Osteoblast (primary cell): Measurements from ENCODE around the gene PACSIN1. TPM values are rescaled to one million over a fixed set of nuclear protein-coding genes. Genes with fewer than 3 reads are reported as not detected.

Source experiments
- DNase-seq: peaks from one replicate; pipeline ENCODE4 v3.0.0; 2011; ENCODE audit warnings: low spot score, mixed read lengths; ENCODE audit not compliant: insufficient read length; ENCODE audit errors: missing footprints
- H2AFZ ChIP-seq: 2 replicates; pipeline ENCODE4 v1.6.0; 2011; ENCODE audit warnings: mild to moderate bottlenecking, low read length
- H3K27ac ChIP-seq: 2 replicates; pipeline ENCODE4 v1.5.1; 2011; ENCODE audit warnings: mild to moderate bottlenecking, low read depth, low read length, moderate library complexity
- H3K27me3 ChIP-seq: 2 replicates; pipeline ENCODE4 v1.6.0; 2012; ENCODE audit warnings: mild to moderate bottlenecking, control low read depth, inconsistent platforms, low read length, moderate library complexity; ENCODE audit not compliant: insufficient read depth
- H3K36me3 ChIP-seq: 2 replicates; pipeline ENCODE4 v1.5.1; 2011; ENCODE audit warnings: mild to moderate bottlenecking, low read length, control low read depth, moderate library complexity; ENCODE audit not compliant: insufficient read depth
- H3K4me1 ChIP-seq: 2 replicates; pipeline ENCODE4 v1.5.1; 2011; ENCODE audit warnings: mild to moderate bottlenecking, low read length, control low read depth, moderate library complexity; ENCODE audit not compliant: insufficient read depth
- H3K4me2 ChIP-seq: 2 replicates; pipeline ENCODE4 v1.6.0; 2011; ENCODE audit warnings: mild to moderate bottlenecking, low read length; ENCODE audit not compliant: insufficient read depth
- H3K4me3 ChIP-seq: fragments of 200-600 bp; sonication (generic); 3 replicates; pipeline ENCODE4 v1.5.1; 2012; ENCODE audit warnings: mild to moderate bottlenecking, low read length, inconsistent platforms; ENCODE audit not compliant: insufficient read depth
- H3K79me2 ChIP-seq: 2 replicates; pipeline ENCODE4 v1.6.0; 2012; ENCODE audit warnings: mild to moderate bottlenecking, low read length, control low read depth, inconsistent platforms; ENCODE audit not compliant: insufficient read depth
- H3K9me3 ChIP-seq: 2 replicates; pipeline ENCODE4 v1.5.1; 2011; ENCODE audit warnings: low read depth, low read length, control low read depth
- H4K20me1 ChIP-seq: 2 replicates; pipeline ENCODE4 v1.6.0; 2012; ENCODE audit warnings: mild to moderate bottlenecking, low read length, control low read depth; ENCODE audit not compliant: insufficient read depth
- CTCF ChIP-seq: IDR thresholded peaks from 2 replicates; pipeline ENCODE4 v1.5.1; 2011; ENCODE audit warnings: mild to moderate bottlenecking, low read depth, low read length, moderate library complexity; ENCODE audit errors: extremely low read depth
- total RNA-seq: library from RNA; depleted of rRNA; stranded (reverse); fragments of >200 nt; gene quantifications from 2 replicates; pipeline ENCODE4 v1.2.3, GENCODE V29; 2012

PACSIN1 gene
- total RNA-seq, 1 donor, result not detected

- no peak for DNase-seq
- TF ChIP-seq CTCF, result no peak
Measured at GRCh38 chr6:34576286-34576955, 110.5 kb downstream of the PACSIN1 start.

GRCh38 chr6:34578445-34579262 lies 112.8 kb downstream of the PACSIN1 start:
- H3K79me2 ChIP-seq, result no peaks in the 10 kb centered on the region
- H3K4me2 ChIP-seq, result no peak overlapping the region
- no peaks in the 10 kb centered on the region for H3K9me3 ChIP-seq
- H3K4me1 ChIP-seq, result no peaks in the 10 kb centered on the region
- no peak overlapping the region for H2AFZ ChIP-seq
- H4K20me1 ChIP-seq, result peaks cover 7% of the 10 kb centered on the region
- peak; percentile 58 for DNase-seq
- H3K27ac ChIP-seq, result no peak overlapping the region
- H3K27me3 ChIP-seq, result no peaks in the 10 kb centered on the region
- TF ChIP-seq CTCF, result no peak
- no peak overlapping the region for H3K4me3 ChIP-seq
- H3K36me3 ChIP-seq, result no peaks in the 10 kb centered on the region

More at GRCh38 chr6:34576286-34576955, 110.5 kb downstream of the PACSIN1 start:
- H3K36me3 ChIP-seq, result no peaks in the 10 kb centered on the region
- H3K27ac ChIP-seq, result no peak overlapping the region
- H4K20me1 ChIP-seq, result peaks cover 11% of the 10 kb centered on the region
- no peak overlapping the region for H3K4me2 ChIP-seq
- no peak overlapping the region for H3K4me3 ChIP-seq
- H3K4me1 ChIP-seq, result no peaks in the 10 kb centered on the region
- H3K9me3 ChIP-seq, result no peaks in the 10 kb centered on the region
- H3K79me2 ChIP-seq, result no peaks in the 10 kb centered on the region
- H2AFZ ChIP-seq, result no peak overlapping the region
- no peaks in the 10 kb centered on the region for H3K27me3 ChIP-seq

GRCh38 chr6:34580707-34581560 lies 115.1 kb downstream of the PACSIN1 start:
- H3K4me2 ChIP-seq, result no peak overlapping the region
- H2AFZ ChIP-seq, result no peak overlapping the region
- no peaks in the 10 kb centered on the region for H3K9me3 ChIP-seq
- peaks cover 14% of the 10 kb centered on the region for H4K20me1 ChIP-seq
- DNase-seq, result no peak
- H3K36me3 ChIP-seq, result no peaks in the 10 kb centered on the region
- H3K4me3 ChIP-seq, result no peak overlapping the region
- no peaks in the 10 kb centered on the region for H3K27me3 ChIP-seq
- H3K79me2 ChIP-seq, result no peaks in the 10 kb centered on the region
- peaks cover 9% of the 10 kb centered on the region for H3K4me1 ChIP-seq
- no peak overlapping the region for H3K27ac ChIP-seq
- no peak for TF ChIP-seq CTCF
